GM23338 (cell line): ENCODE results near the gene CDC42EP2.

ENCODE experiments used
- CREB1 ChIP-seq: fragments of 250-450 bp; sonication (Bioruptor Pico); IDR thresholded peaks from 2 replicates; pipeline ENCODE4 v1.5.0; 2020; ENCODE audit warnings: low read depth, mild to moderate bottlenecking, moderate library complexity
- EZH2 ChIP-seq: fragments of 200-600 bp; sonication (generic); IDR thresholded peaks from one replicate; pipeline ENCODE4 v1.8.0; 2017; ENCODE audit warnings: antibody characterized with exemption, mild to moderate bottlenecking, low read depth; ENCODE audit not compliant: unreplicated experiment
- EZH2phosphoT487 ChIP-seq: fragments of 200-600 bp; sonication (generic); IDR thresholded peaks from one replicate; pipeline ENCODE4 v1.8.1; 2018; ENCODE audit warnings: antibody characterized with exemption; ENCODE audit not compliant: unreplicated experiment
- JUNB ChIP-seq: IDR thresholded peaks from one replicate; pipeline ENCODE4 v1.6.1; 2016; ENCODE audit warnings: antibody characterized with exemption; ENCODE audit not compliant: unreplicated experiment
- POLR2AphosphoS5 ChIP-seq: IDR thresholded peaks from 2 replicates; pipeline ENCODE4 v1.6.1; 2016; ENCODE audit warnings: antibody characterized with exemption, low read depth
- STAT1 ChIP-seq: IDR thresholded peaks from one replicate; pipeline ENCODE4 v1.6.1; 2016; ENCODE audit warnings: antibody characterized with exemption; ENCODE audit not compliant: unreplicated experiment
- ZNF114 ChIP-seq: fragments of 250-450 bp; sonication (Bioruptor Pico); IDR thresholded peaks from 2 replicates; pipeline ENCODE4 v1.5.0; 2020; ENCODE audit warnings: mild to moderate bottlenecking, moderate library complexity
- ZNF331 ChIP-seq: fragments of 250-450 bp; sonication (Bioruptor Pico); IDR thresholded peaks from 2 replicates; pipeline ENCODE4 v1.5.0; 2020; ENCODE audit warnings: low read depth, mild to moderate bottlenecking, moderate library complexity
- TF ChIP-seq, protein P1 (sequence below), 2 experiments: fragments of 200-600 bp in 1 of 2; sonication (generic) in 1 of 2; conservative IDR thresholded peaks; 2 replicates each; pipeline versions ENCODE4 v1.5.1 to v1.6.1; 2016 to 2017; ENCODE audit warnings: antibody characterized with exemption in 2 of 2, low read depth in 2 of 2, mild to moderate bottlenecking in 2 of 2, moderate library complexity in 1 of 2
- TF ChIP-seq, protein P2 (sequence below): IDR thresholded peaks from 2 replicates; pipeline ENCODE4 v1.6.1; 2016; ENCODE audit warnings: antibody characterized with exemption
- TF ChIP-seq, protein P3 (sequence below): IDR thresholded peaks from one replicate; pipeline ENCODE4 v1.6.1; 2018; ENCODE audit warnings: antibody characterized with exemption; ENCODE audit not compliant: unreplicated experiment

DNA sequence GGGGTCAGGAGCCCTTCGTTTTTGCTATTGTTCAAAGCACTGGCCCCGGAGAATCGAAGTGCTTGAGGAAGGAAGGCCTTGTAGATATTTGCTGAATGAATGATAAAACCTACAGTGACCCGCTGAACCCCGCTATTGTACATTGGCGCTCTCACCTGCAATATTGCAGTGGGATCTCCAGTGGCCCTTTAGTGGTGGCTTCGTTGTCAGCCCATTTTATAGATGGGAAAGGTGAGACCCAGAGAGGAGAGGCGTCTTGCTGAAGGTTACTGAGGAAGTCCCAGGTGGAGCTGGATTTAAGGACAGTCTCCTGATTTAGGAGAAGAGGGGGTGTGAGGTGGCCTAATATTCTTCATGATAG is 1.2 kb downstream of the CDC42EP2 start:
- TF ChIP-seq, protein P1, sequence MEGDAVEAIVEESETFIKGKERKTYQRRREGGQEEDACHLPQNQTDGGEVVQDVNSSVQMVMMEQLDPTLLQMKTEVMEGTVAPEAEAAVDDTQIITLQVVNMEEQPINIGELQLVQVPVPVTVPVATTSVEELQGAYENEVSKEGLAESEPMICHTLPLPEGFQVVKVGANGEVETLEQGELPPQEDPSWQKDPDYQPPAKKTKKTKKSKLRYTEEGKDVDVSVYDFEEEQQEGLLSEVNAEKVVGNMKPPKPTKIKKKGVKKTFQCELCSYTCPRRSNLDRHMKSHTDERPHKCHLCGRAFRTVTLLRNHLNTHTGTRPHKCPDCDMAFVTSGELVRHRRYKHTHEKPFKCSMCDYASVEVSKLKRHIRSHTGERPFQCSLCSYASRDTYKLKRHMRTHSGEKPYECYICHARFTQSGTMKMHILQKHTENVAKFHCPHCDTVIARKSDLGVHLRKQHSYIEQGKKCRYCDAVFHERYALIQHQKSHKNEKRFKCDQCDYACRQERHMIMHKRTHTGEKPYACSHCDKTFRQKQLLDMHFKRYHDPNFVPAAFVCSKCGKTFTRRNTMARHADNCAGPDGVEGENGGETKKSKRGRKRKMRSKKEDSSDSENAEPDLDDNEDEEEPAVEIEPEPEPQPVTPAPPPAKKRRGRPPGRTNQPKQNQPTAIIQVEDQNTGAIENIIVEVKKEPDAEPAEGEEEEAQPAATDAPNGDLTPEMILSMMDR (conservative IDR thresholded peaks at IDR 0.05; ENCODE audit: low read depth in 2 of 2): no peak; a peak in 1 of 4 replicates
- TF ChIP-seq JUNB (no peak), EZH2phosphoT487 (no peak), POLR2AphosphoS5 (no peak; the same call in 1 of the 2 replicates), EZH2 (no peak), CREB1 (CRISPR knock-in tag) (no peak), STAT1 (no peak), ZNF114 (no peak), ZNF331 (CRISPR knock-in tag) (no peak)
- TF ChIP-seq, protein P2, sequence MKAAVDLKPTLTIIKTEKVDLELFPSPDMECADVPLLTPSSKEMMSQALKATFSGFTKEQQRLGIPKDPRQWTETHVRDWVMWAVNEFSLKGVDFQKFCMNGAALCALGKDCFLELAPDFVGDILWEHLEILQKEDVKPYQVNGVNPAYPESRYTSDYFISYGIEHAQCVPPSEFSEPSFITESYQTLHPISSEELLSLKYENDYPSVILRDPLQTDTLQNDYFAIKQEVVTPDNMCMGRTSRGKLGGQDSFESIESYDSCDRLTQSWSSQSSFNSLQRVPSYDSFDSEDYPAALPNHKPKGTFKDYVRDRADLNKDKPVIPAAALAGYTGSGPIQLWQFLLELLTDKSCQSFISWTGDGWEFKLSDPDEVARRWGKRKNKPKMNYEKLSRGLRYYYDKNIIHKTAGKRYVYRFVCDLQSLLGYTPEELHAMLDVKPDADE: no peak
- TF ChIP-seq, protein P3, sequence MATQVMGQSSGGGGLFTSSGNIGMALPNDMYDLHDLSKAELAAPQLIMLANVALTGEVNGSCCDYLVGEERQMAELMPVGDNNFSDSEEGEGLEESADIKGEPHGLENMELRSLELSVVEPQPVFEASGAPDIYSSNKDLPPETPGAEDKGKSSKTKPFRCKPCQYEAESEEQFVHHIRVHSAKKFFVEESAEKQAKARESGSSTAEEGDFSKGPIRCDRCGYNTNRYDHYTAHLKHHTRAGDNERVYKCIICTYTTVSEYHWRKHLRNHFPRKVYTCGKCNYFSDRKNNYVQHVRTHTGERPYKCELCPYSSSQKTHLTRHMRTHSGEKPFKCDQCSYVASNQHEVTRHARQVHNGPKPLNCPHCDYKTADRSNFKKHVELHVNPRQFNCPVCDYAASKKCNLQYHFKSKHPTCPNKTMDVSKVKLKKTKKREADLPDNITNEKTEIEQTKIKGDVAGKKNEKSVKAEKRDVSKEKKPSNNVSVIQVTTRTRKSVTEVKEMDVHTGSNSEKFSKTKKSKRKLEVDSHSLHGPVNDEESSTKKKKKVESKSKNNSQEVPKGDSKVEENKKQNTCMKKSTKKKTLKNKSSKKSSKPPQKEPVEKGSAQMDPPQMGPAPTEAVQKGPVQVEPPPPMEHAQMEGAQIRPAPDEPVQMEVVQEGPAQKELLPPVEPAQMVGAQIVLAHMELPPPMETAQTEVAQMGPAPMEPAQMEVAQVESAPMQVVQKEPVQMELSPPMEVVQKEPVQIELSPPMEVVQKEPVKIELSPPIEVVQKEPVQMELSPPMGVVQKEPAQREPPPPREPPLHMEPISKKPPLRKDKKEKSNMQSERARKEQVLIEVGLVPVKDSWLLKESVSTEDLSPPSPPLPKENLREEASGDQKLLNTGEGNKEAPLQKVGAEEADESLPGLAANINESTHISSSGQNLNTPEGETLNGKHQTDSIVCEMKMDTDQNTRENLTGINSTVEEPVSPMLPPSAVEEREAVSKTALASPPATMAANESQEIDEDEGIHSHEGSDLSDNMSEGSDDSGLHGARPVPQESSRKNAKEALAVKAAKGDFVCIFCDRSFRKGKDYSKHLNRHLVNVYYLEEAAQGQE: no peak
